ENCODE measurements around the gene LGALS7B.

The LGALS7B gene

GRCh38 chr19:38838986-38839761, 50.2 kb downstream of the LGALS7B start:
- FAIRE-seq (no peak), DNase-seq (ENCODE audit: insufficient read length) (no peak)
- TF ChIP-seq TAF1 (IDR thresholded peaks at IDR 0.05; ENCODE audit: borderline replicate concordance, low read depth, low read length) (no peak), POLR2A (IDR thresholded peaks at IDR 0.05; ENCODE audit: low read depth, low read length) (no peak), POLR2AphosphoS5 (IDR thresholded peaks at IDR 0.05; ENCODE audit: low read depth, low read length) (no peak; the same call in none of the 2 replicates)

GRCh38 chr19:38839816-38840582, 51.0 kb downstream of the LGALS7B start:
- FAIRE-seq: no peak

GRCh38 chr19:38840583-38840968, 51.6 kb downstream of the LGALS7B start:
- DNase-seq (ENCODE audit: insufficient read length) (no peak), FAIRE-seq (no peak)
- no peak for TF ChIP-seq TAF1 (IDR thresholded peaks at IDR 0.05; ENCODE audit: borderline replicate concordance, low read depth, low read length)
- TF ChIP-seq POLR2AphosphoS5 (IDR thresholded peaks at IDR 0.05; ENCODE audit: low read depth, low read length): peak; percentile 35; the same call in 1 of the 2 replicates
- no peak; the same call in 1 of the 2 replicates for TF ChIP-seq POLR2A (IDR thresholded peaks at IDR 0.05; ENCODE audit: low read depth, low read length)

More at GRCh38 chr19:38839816-38840582, 51.0 kb downstream of the LGALS7B start:
- TF ChIP-seq POLR2AphosphoS5 (IDR thresholded peaks at IDR 0.05; ENCODE audit: low read depth, low read length): peak; percentile 42; the same call in 1 of the 2 replicates
- no peak; the same call in none of the 2 replicates for TF ChIP-seq POLR2A (IDR thresholded peaks at IDR 0.05; ENCODE audit: low read depth, low read length)
- DNase-seq (ENCODE audit: insufficient read length): no peak

Data from GM12892 (cell line).